GM12891 (cell line): Measurements from ENCODE around the gene MYF5.

Experiments
- POLR2A ChIP-seq: IDR thresholded peaks from 2 replicates; pipeline ENCODE4 v1.6.1; 2011; ENCODE audit warnings: low read depth, low read length, control low read depth
- SPI1 ChIP-seq: IDR thresholded peaks from 2 replicates; pipeline ENCODE4 v1.6.1; 2011; ENCODE audit warnings: low read depth, low read length, control low read depth

- TF ChIP-seq POLR2A, result no peak
- TF ChIP-seq SPI1, result no peak
Measured at GRCh38 chr12:80747800-80748199, 31.1 kb downstream of the MYF5 start.
